ENCODE results near the gene MAGI2.

Gene MAGI2

GRCh38 chr7:78703391-78703790 is 750.1 kb downstream of the MAGI2 start:
- Histone ChIP-seq H3K9me3 (ENCODE audit: control insufficient read depth, low read depth, low read length) (no peaks in the 10 kb centered on the region), H3K36me3 (ENCODE audit: control insufficient read depth, low read depth, low read length) (no peaks in the 10 kb centered on the region), H3K4me1 (ENCODE audit: control insufficient read depth, low read depth, low read length) (peaks cover under 1% of the 10 kb centered on the region), H3K4me3 (ENCODE audit: low read length) (no peak overlapping the region), H3K27ac (ENCODE audit: low read length) (no peak overlapping the region), H3K9ac (ENCODE audit: low read length) (no peak overlapping the region), H3K27me3 (ENCODE audit: control insufficient read depth, insufficient read depth, low read length) (no peaks in the 10 kb centered on the region)

- H3K4me3 ChIP-seq (ENCODE audit: low read length) = no peak overlapping the region
- H3K27me3 ChIP-seq (ENCODE audit: control insufficient read depth, insufficient read depth, low read length) = no peaks in the 10 kb centered on the region
- H3K36me3 ChIP-seq (ENCODE audit: control insufficient read depth, low read depth, low read length) = no peaks in the 10 kb centered on the region
- H3K9me3 ChIP-seq (ENCODE audit: control insufficient read depth, low read depth, low read length) = no peaks in the 10 kb centered on the region
- no peak overlapping the region for H3K27ac ChIP-seq (ENCODE audit: low read length)
- peaks cover 4% of the 10 kb centered on the region for H3K4me1 ChIP-seq (ENCODE audit: control insufficient read depth, low read depth, low read length)
- H3K9ac ChIP-seq (ENCODE audit: low read length) = no peak overlapping the region
Measured at GRCh38 chr7:78702770-78703169, 750.7 kb downstream of the MAGI2 start.

GRCh38 chr7:78695826-78696225 is 757.6 kb downstream of the MAGI2 start:
- H3K4me1 ChIP-seq (ENCODE audit: control insufficient read depth, low read depth, low read length) = peaks cover 4% of the 10 kb centered on the region

GRCh38 chr7:78691584-78691983 is 761.9 kb downstream of the MAGI2 start:
- H3K9ac ChIP-seq (ENCODE audit: low read length) = no peak overlapping the region
- H3K9me3 ChIP-seq (ENCODE audit: control insufficient read depth, low read depth, low read length) = no peaks in the 10 kb centered on the region
- H3K4me1 ChIP-seq (ENCODE audit: control insufficient read depth, low read depth, low read length) = no peaks in the 10 kb centered on the region
- H3K27me3 ChIP-seq (ENCODE audit: control insufficient read depth, insufficient read depth, low read length) = no peaks in the 10 kb centered on the region
- no peak overlapping the region for H3K4me3 ChIP-seq (ENCODE audit: low read length)
- H3K36me3 ChIP-seq (ENCODE audit: control insufficient read depth, low read depth, low read length) = no peaks in the 10 kb centered on the region
- H3K27ac ChIP-seq (ENCODE audit: low read length) = no peak overlapping the region

More at GRCh38 chr7:78695826-78696225, 757.6 kb downstream of the MAGI2 start:
- Histone ChIP-seq H3K4me3 (ENCODE audit: low read length) (no peak overlapping the region), H3K27me3 (ENCODE audit: control insufficient read depth, insufficient read depth, low read length) (no peaks in the 10 kb centered on the region), H3K36me3 (ENCODE audit: control insufficient read depth, low read depth, low read length) (no peaks in the 10 kb centered on the region), H3K27ac (ENCODE audit: low read length) (no peak overlapping the region), H3K9me3 (ENCODE audit: control insufficient read depth, low read depth, low read length) (no peaks in the 10 kb centered on the region), H3K9ac (ENCODE audit: low read length) (no peak overlapping the region)

GRCh38 chr7:78690174-78690573 is 763.3 kb downstream of the MAGI2 start:
- H3K4me3 ChIP-seq (ENCODE audit: low read length) = no peak overlapping the region
- H3K36me3 ChIP-seq (ENCODE audit: control insufficient read depth, low read depth, low read length) = no peaks in the 10 kb centered on the region

GRCh38 chr7:78688376-78688775 is 765.1 kb downstream of the MAGI2 start:
- Histone ChIP-seq H3K4me1 (ENCODE audit: control insufficient read depth, low read depth, low read length) (no peaks in the 10 kb centered on the region), H3K27ac (ENCODE audit: low read length) (no peak overlapping the region), H3K36me3 (ENCODE audit: control insufficient read depth, low read depth, low read length) (no peaks in the 10 kb centered on the region), H3K27me3 (ENCODE audit: control insufficient read depth, insufficient read depth, low read length) (no peaks in the 10 kb centered on the region), H3K9me3 (ENCODE audit: control insufficient read depth, low read depth, low read length) (no peaks in the 10 kb centered on the region), H3K9ac (ENCODE audit: low read length) (no peak overlapping the region), H3K4me3 (ENCODE audit: low read length) (no peak overlapping the region)

More at GRCh38 chr7:78690174-78690573, 763.3 kb downstream of the MAGI2 start:
- no peaks in the 10 kb centered on the region for H3K27me3 ChIP-seq (ENCODE audit: control insufficient read depth, insufficient read depth, low read length)
- no peak overlapping the region for H3K9ac ChIP-seq (ENCODE audit: low read length)
- H3K27ac ChIP-seq (ENCODE audit: low read length) = no peak overlapping the region
- no peaks in the 10 kb centered on the region for H3K9me3 ChIP-seq (ENCODE audit: control insufficient read depth, low read depth, low read length)
- H3K4me1 ChIP-seq (ENCODE audit: control insufficient read depth, low read depth, low read length) = no peaks in the 10 kb centered on the region

- no peaks in the 10 kb centered on the region for H3K27me3 ChIP-seq (ENCODE audit: control insufficient read depth, insufficient read depth, low read length)
- H3K4me1 ChIP-seq (ENCODE audit: control insufficient read depth, low read depth, low read length) = no peaks in the 10 kb centered on the region
- no peaks in the 10 kb centered on the region for H3K36me3 ChIP-seq (ENCODE audit: control insufficient read depth, low read depth, low read length)
- no peaks in the 10 kb centered on the region for H3K9me3 ChIP-seq (ENCODE audit: control insufficient read depth, low read depth, low read length)
- H3K27ac ChIP-seq (ENCODE audit: low read length) = no peak overlapping the region
- no peak overlapping the region for H3K9ac ChIP-seq (ENCODE audit: low read length)
- H3K4me3 ChIP-seq (ENCODE audit: low read length) = no peak overlapping the region
Measured at GRCh38 chr7:78686189-78686588, 767.3 kb downstream of the MAGI2 start.

- Histone ChIP-seq H3K9ac (ENCODE audit: low read length) (no peak overlapping the region), H3K4me3 (ENCODE audit: low read length) (no peak overlapping the region), H3K9me3 (ENCODE audit: control insufficient read depth, low read depth, low read length) (no peaks in the 10 kb centered on the region), H3K36me3 (ENCODE audit: control insufficient read depth, low read depth, low read length) (no peaks in the 10 kb centered on the region), H3K27ac (ENCODE audit: low read length) (no peak overlapping the region), H3K4me1 (ENCODE audit: control insufficient read depth, low read depth, low read length) (no peaks in the 10 kb centered on the region), H3K27me3 (ENCODE audit: control insufficient read depth, insufficient read depth, low read length) (no peaks in the 10 kb centered on the region)
Measured at GRCh38 chr7:78684201-78684600, 769.3 kb downstream of the MAGI2 start.

- Histone ChIP-seq H3K36me3 (ENCODE audit: control insufficient read depth, low read depth, low read length) (no peaks in the 10 kb centered on the region), H3K27me3 (ENCODE audit: control insufficient read depth, insufficient read depth, low read length) (no peaks in the 10 kb centered on the region), H3K4me3 (ENCODE audit: low read length) (no peak overlapping the region), H3K9ac (ENCODE audit: low read length) (no peak overlapping the region), H3K4me1 (ENCODE audit: control insufficient read depth, low read depth, low read length) (no peaks in the 10 kb centered on the region), H3K27ac (ENCODE audit: low read length) (no peak overlapping the region), H3K9me3 (ENCODE audit: control insufficient read depth, low read depth, low read length) (no peaks in the 10 kb centered on the region)
Measured at GRCh38 chr7:78683566-78683965, 769.9 kb downstream of the MAGI2 start.

GRCh38 chr7:78679112-78679876 is 774.2 kb downstream of the MAGI2 start:
- H3K27ac ChIP-seq (ENCODE audit: low read length) = no peak overlapping the region
- H3K4me3 ChIP-seq (ENCODE audit: low read length) = no peak overlapping the region
- H3K27me3 ChIP-seq (ENCODE audit: control insufficient read depth, insufficient read depth, low read length) = no peaks in the 10 kb centered on the region
- no peak overlapping the region for H3K9ac ChIP-seq (ENCODE audit: low read length)
- no peaks in the 10 kb centered on the region for H3K9me3 ChIP-seq (ENCODE audit: control insufficient read depth, low read depth, low read length)
- H3K36me3 ChIP-seq (ENCODE audit: control insufficient read depth, low read depth, low read length) = no peaks in the 10 kb centered on the region
- H3K4me1 ChIP-seq (ENCODE audit: control insufficient read depth, low read depth, low read length) = no peaks in the 10 kb centered on the region

- Histone ChIP-seq H3K9me3 (ENCODE audit: control insufficient read depth, low read depth, low read length) (no peaks in the 10 kb centered on the region), H3K4me1 (ENCODE audit: control insufficient read depth, low read depth, low read length) (no peaks in the 10 kb centered on the region), H3K4me3 (ENCODE audit: low read length) (no peak overlapping the region), H3K9ac (ENCODE audit: low read length) (no peak overlapping the region), H3K27me3 (ENCODE audit: control insufficient read depth, insufficient read depth, low read length) (no peaks in the 10 kb centered on the region), H3K27ac (ENCODE audit: low read length) (no peak overlapping the region), H3K36me3 (ENCODE audit: control insufficient read depth, low read depth, low read length) (no peaks in the 10 kb centered on the region)
Measured at GRCh38 chr7:78677391-78677790, 776.1 kb downstream of the MAGI2 start.

- Histone ChIP-seq H3K9me3 (ENCODE audit: control insufficient read depth, low read depth, low read length) (no peaks in the 10 kb centered on the region), H3K36me3 (ENCODE audit: control insufficient read depth, low read depth, low read length) (no peaks in the 10 kb centered on the region)
Measured at GRCh38 chr7:78675511-78675910, 778.0 kb downstream of the MAGI2 start.

More at GRCh38 chr7:78675511-78675910, 778.0 kb downstream of the MAGI2 start:
- H3K27me3 ChIP-seq (ENCODE audit: control insufficient read depth, insufficient read depth, low read length) = no peaks in the 10 kb centered on the region
- no peak overlapping the region for H3K9ac ChIP-seq (ENCODE audit: low read length)
- no peaks in the 10 kb centered on the region for H3K4me1 ChIP-seq (ENCODE audit: control insufficient read depth, low read depth, low read length)
- H3K27ac ChIP-seq (ENCODE audit: low read length) = no peak overlapping the region
- no peak overlapping the region for H3K4me3 ChIP-seq (ENCODE audit: low read length)

Measured in iPS-18a (cell line).